GM18861 (cell line): ENCODE data around the gene TSPAN12.

Source experiments
- ATAC-seq: cut with Tn5 transposase; IDR thresholded peaks from one replicate; pipeline ENCODE4 v1.9.1; 2021; ENCODE audit not compliant: unreplicated experiment

The TSPAN12 gene

GRCh38 chr7:120760050-120760449 is 97.9 kb downstream of the TSPAN12 start:
- peak; percentile 59 for ATAC-seq

GRCh38 chr7:120743128-120743527 is 114.8 kb downstream of the TSPAN12 start:
- ATAC-seq = no peak

GRCh38 chr7:120742372-120742771 is 115.6 kb downstream of the TSPAN12 start:
- ATAC-seq = no peak

- no peak for ATAC-seq
Measured at GRCh38 chr7:120741371-120742042, 116.4 kb downstream of the TSPAN12 start.

GRCh38 chr7:120740348-120740747 is 117.6 kb downstream of the TSPAN12 start:
- no peak for ATAC-seq

GRCh38 chr7:120738816-120739215 is 119.1 kb downstream of the TSPAN12 start:
- no peak for ATAC-seq
